Duodenal mucosa (tissue), 2 donors: ENCODE results near the gene LEUTX.
A peak's percentile ranks its signal among the peaks of the same experiment; 100 is the strongest.

Experiments
- H3K27ac ChIP-seq: one replicate; pipeline ENCODE4 v1.7.0; 2013; ENCODE audit warnings: low read depth, low read length
- H3K27me3 ChIP-seq, 2 donors: one replicate each; pipeline ENCODE4 v1.7.0; 2013; ENCODE audit warnings: low read length in 2 of 2, control low read depth in 1 of 2; ENCODE audit not compliant: insufficient read depth in 2 of 2, control insufficient read depth in 1 of 2
- H3K36me3 ChIP-seq, 2 donors: one replicate each; pipeline ENCODE4 v1.7.0; 2013; ENCODE audit warnings: low read length in 2 of 2, control low read depth in 1 of 2; ENCODE audit not compliant: insufficient read depth in 2 of 2, control insufficient read depth in 1 of 2
- H3K4me1 ChIP-seq, 2 donors: one replicate each; pipeline ENCODE4 v1.7.0; 2013; ENCODE audit warnings: low read length in 2 of 2, control low read depth in 1 of 2; ENCODE audit not compliant: insufficient read depth in 2 of 2, control insufficient read depth in 1 of 2
- H3K4me3 ChIP-seq, 2 donors: one replicate each; pipeline ENCODE4 v1.7.0; 2013; ENCODE audit warnings: low read length in 2 of 2, low read depth in 1 of 2
- H3K9ac ChIP-seq, 2 donors: one replicate each; pipeline ENCODE4 v1.7.0; 2013; ENCODE audit warnings: low read length in 2 of 2, low read depth in 1 of 2
- H3K9me3 ChIP-seq, 2 donors: one replicate each; pipeline ENCODE4 v1.7.0; 2013; ENCODE audit warnings: low read length in 2 of 2, control low read depth in 1 of 2; ENCODE audit not compliant: control insufficient read depth in 1 of 2

Gene LEUTX

DNA sequence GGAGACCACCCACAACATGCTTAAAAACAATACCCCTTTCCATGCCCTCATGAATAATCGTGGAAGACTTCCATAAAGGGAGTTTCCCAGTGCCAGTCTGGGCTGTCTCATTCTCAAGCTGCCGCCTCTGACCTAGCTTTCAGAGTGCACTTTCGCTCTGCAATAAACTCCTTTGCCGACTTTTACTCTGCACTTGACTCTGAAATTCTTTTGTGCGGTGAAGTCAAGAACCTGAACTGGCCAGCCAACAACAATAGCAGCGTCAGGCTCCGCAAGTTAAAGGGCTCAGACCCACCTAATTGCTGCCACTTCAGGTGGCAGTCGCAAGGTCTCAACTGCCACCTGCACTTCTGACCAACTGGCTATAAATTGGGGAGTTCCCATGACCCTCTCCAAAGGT, 10.3 kb upstream of the LEUTX start:
- no peaks in the 10 kb centered on the region for H3K36me3 ChIP-seq
- H3K27ac ChIP-seq: no peak overlapping the region
- H3K27me3 ChIP-seq: no peaks in the 10 kb centered on the region
- no peak overlapping the region for H3K9ac ChIP-seq
- H3K4me1 ChIP-seq: no peaks in the 10 kb centered on the region
- peaks cover 0 to 5% of the 10 kb centered on the region in 2 donors for H3K9me3 ChIP-seq
- H3K4me3 ChIP-seq: no peak overlapping the region

DNA sequence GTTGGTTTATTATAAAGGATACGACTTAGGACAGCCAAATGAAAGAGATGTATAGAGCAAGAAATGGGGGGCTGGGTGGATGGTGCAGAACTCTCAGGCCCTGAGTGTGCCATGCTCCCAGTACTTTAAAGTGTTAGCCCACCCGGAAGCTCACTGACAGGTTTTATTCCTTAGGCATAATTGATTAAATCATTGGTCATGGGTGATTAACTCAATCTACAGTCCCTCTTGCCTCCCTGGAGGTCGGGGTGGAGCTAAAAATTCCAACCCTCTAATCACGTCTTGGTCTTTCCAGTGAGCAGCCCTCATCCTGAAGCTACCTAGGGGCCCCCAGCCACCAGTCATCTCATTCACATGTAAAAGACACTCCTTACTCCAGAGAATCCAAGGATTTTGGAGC, 9.9 kb upstream of the LEUTX start:
- H3K36me3 ChIP-seq: no peaks in the 10 kb centered on the region
- H3K4me1 ChIP-seq: no peaks in the 10 kb centered on the region
- H3K4me3 ChIP-seq: no peak overlapping the region
- H3K27ac ChIP-seq: no peak overlapping the region
- no peak overlapping the region for H3K9ac ChIP-seq
- H3K27me3 ChIP-seq: no peaks in the 10 kb centered on the region
- H3K9me3 ChIP-seq: peaks cover 0 to 5% of the 10 kb centered on the region in 2 donors

DNA sequence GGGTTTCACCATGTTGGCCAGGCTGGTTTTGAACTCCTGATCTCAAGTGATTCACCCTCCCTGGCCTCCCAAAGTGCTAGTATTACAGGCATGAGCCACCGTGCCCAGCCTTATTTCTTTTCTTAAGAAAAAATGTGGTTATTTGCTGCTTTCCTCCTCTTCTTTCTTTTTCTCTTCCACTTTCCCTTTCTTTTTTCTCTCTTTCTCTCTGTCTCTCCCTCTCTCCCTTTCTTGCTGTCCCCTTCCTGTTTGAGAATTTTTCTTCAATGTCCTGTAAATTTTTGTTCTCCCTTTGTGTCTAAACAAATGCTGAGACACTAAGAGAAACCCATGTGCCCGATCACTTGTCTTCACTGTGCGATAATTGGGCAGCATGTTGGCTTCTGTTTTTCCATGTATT, 2.2 kb downstream of the LEUTX start:
- H3K9ac ChIP-seq: no peak overlapping the region
- peaks cover 0 to 3% of the 10 kb centered on the region in 2 donors for H3K27me3 ChIP-seq
- no peaks in the 10 kb centered on the region for H3K36me3 ChIP-seq
- no peaks in the 10 kb centered on the region for H3K4me1 ChIP-seq
- H3K4me3 ChIP-seq: no peak overlapping the region
- H3K27ac ChIP-seq: no peak overlapping the region
- H3K9me3 ChIP-seq: no peaks in the 10 kb centered on the region

DNA sequence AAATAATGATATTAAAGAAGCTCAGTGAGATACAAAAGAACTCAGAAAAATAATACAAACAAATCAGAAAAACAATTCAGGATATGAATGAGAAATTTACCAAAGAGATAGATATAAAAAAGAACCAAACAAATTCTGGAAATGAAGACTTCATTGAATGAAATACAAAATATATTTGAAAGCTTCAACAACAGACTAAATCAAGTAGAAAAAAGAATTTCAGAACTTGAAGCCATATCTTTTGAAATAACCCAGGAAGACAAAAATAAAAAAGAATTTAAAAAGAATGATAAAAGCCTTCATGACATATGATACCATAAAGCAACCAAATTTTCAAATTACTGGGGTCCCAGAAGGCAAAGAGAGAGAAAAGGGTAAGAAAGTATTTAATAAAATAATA, 9.6 kb downstream of the LEUTX start:
- H3K27me3 ChIP-seq: peaks cover 0 to 3% of the 10 kb centered on the region in 2 donors
- no peak overlapping the region for H3K9ac ChIP-seq
- H3K9me3 ChIP-seq: peaks cover 0 to 4% of the 10 kb centered on the region in 2 donors
- no peak overlapping the region for H3K27ac ChIP-seq
- no peaks in the 10 kb centered on the region for H3K36me3 ChIP-seq
- H3K4me3 ChIP-seq: no peak overlapping the region
- no peaks in the 10 kb centered on the region for H3K4me1 ChIP-seq

DNA sequence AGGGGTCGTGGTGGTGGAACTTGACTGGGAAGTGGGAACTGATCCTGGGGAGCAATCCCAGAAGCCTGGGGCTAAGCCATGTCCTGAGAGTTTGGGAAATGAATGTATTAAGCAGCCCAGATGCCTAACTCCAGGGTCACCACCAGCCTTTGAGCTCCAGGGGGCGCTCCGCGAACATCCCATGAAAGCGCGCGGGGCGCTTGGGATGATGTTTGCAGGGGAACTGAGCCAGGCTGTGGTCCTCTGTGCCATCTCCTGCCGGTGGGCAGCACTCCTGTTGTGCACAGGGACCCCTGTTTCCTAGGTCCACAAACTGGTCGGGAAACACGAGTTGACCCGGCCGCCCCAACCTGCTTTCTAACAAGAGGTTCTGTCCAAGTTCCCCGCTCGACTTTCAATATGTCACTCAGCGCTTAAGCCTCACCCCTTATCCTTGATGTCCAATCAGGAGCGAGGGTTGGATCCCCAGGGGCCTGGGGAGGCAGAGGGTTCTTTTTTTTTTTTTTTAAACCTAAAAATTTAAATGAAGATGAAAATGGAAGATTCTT, 14.4 kb downstream of the LEUTX start:
- H3K4me3 ChIP-seq: peak overlapping the region; percentile 62 to 69
- H3K4me1 ChIP-seq: no peaks in the 10 kb centered on the region
- H3K27me3 ChIP-seq: peaks cover 3 to 5% of the 10 kb centered on the region in 2 donors
- H3K9me3 ChIP-seq: no peaks in the 10 kb centered on the region
- no peak overlapping the region for H3K27ac ChIP-seq
- no peak overlapping the region for H3K9ac ChIP-seq
- H3K36me3 ChIP-seq: no peaks in the 10 kb centered on the region

DNA sequence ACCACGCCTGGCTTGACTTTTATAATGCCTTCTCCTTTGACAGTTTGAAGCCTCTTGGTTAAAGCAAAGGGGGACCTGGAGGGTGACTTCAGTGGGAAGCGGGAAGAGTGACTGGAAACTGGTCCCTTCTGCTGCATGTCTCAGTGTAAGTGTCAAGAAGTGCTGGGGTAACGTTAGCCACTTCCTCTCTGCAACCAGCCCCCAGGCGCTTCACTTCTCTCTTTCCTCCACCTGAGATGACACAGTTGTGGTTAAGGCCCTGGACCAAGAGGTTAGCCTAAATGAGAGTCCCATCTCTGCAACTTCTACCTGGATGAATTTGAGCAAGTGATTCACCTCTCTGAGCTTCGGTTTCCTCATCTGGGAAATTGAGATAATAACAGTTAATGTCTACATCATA, 16.3 kb downstream of the LEUTX start:
- Histone ChIP-seq H3K4me3 (no peak overlapping the region), H3K9me3 (no peaks in the 10 kb centered on the region), H3K36me3 (no peaks in the 10 kb centered on the region), H3K4me1 (no peaks in the 10 kb centered on the region), H3K9ac (no peak overlapping the region), H3K27ac (no peak overlapping the region), H3K27me3 (peaks cover 3 to 5% of the 10 kb centered on the region in 2 donors)

DNA sequence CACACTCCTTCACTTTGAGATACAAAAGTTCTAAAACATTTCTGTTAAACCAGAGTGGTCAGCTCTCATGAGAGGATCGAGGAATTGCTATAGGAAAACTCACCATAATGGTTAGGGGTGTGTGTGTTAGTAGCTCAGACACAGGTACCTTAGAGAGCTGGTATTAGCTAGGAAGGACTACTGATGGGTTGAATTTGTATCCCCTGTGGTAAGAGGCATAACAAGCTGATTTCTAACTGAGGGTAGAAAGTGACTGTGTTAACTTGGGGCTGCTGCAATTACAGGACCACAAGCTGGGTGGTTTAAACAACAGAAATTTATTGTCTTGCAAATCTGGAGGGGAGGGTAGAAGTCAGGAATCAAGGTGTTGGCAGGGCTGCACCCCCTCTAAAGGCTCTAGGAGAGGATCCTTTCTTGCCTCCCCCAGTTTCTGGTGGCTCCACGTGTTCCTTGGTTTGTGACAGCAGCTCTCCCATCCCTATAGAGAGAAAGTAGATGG, 17.4 kb downstream of the LEUTX start:
- no peak overlapping the region for H3K4me3 ChIP-seq
- H3K27ac ChIP-seq: no peak overlapping the region
- no peak overlapping the region for H3K9ac ChIP-seq
- no peaks in the 10 kb centered on the region for H3K4me1 ChIP-seq
- H3K27me3 ChIP-seq: peaks cover 3 to 5% of the 10 kb centered on the region in 2 donors
- no peaks in the 10 kb centered on the region for H3K36me3 ChIP-seq
- H3K9me3 ChIP-seq: no peaks in the 10 kb centered on the region

DNA sequence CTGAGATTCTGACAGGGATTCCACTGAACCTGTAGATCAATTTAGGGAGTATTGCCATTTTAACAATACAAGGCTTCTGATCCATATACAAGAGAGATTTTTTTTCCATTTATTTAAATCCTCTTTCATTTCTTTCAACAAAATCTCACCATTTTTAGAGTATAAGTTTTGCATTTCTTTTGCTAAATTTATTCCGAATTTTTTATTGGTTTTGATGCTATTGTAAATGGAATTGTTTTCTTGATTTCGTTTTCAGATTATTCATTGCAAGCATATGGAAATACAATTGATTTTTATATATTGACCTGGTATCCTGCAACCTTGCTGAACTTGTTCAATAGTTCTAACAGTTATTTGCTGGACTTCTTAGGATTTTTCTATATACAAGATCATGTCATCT, 18.4 kb downstream of the LEUTX start:
- Histone ChIP-seq H3K9ac (no peak overlapping the region), H3K4me1 (no peaks in the 10 kb centered on the region), H3K9me3 (no peaks in the 10 kb centered on the region), H3K27ac (no peak overlapping the region), H3K36me3 (no peaks in the 10 kb centered on the region), H3K4me3 (no peak overlapping the region), H3K27me3 (peaks cover 7 to 8% of the 10 kb centered on the region in 2 donors)

DNA sequence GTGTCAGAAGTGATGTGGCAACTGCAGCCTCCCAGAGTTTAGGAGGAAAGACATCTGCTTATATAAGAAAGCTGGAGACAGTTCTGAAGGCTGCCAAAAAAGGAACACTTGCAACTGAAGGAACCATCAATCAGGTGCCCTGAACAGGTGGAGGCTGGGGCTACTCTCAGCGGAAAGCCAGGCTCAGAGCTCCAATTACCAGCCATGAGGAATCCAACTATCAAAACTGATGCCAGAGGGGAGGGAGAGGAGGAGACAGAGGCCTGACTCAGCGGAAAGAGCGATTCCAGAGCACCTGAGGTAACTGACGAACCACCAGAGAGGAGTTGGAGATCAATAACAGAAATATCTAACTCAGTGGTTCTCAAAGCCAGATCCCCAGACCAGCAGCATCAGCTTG, 24.3 kb downstream of the LEUTX start:
- H3K36me3 ChIP-seq: no peaks in the 10 kb centered on the region
- no peaks in the 10 kb centered on the region for H3K9me3 ChIP-seq
- no peak overlapping the region for H3K9ac ChIP-seq
- no peak overlapping the region for H3K4me3 ChIP-seq
- H3K4me1 ChIP-seq: no peaks in the 10 kb centered on the region
- H3K27ac ChIP-seq: no peak overlapping the region
- peaks cover 9 to 15% of the 10 kb centered on the region in 2 donors for H3K27me3 ChIP-seq

DNA sequence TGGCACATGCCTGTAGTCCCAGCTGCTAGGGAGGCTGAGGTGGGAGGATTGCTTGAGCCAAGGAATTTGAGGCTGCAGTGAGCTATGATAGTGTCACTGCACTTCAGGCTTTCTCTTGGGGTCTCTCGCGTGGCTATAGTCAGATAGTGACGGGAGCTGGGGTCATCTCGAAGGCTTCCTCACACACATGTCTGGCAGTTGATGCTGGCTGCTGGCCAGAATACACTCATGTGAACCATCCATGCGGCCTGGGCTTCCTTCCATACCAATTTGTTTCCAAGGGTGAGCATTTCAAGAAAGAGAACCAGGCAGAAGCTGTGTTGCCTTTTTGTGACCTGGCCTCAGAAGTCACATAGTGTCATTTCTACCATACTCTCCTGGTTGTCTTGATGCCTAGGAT, 26.4 kb downstream of the LEUTX start:
- Histone ChIP-seq H3K9ac (no peak overlapping the region), H3K4me1 (no peaks in the 10 kb centered on the region), H3K27me3 (peaks cover 9 to 15% of the 10 kb centered on the region in 2 donors), H3K9me3 (no peaks in the 10 kb centered on the region), H3K36me3 (no peaks in the 10 kb centered on the region), H3K4me3 (no peak overlapping the region), H3K27ac (no peak overlapping the region)
